BLaER1 treated with 17β-estradiol and CSF1 and Interleukin-3, amounts not matched to agents 10 nM and 100 nM (cell line): Measurements from ENCODE around the gene UBAC2.
A peak's percentile ranks its signal among the peaks of the same experiment; 100 is the strongest.
"Not testable (repeated sequence)": the region's sequence is repeated elsewhere in the genome, so short reads cannot be mapped to it uniquely, and the experiment has no call there.

ENCODE experiments used
- H3K27ac ChIP-seq, 11 experiments: shearing (Covaris generic); formaldehyde crosslinking; 2 replicates each; pipeline ENCODE4 v1.8.1; 2022
- H3K27me3 ChIP-seq, 11 experiments: shearing (Covaris generic); formaldehyde crosslinking; 2 replicates each; pipeline ENCODE4 v1.8.1; 2022
- H3K36me3 ChIP-seq, 11 experiments: shearing (Covaris generic); formaldehyde crosslinking; 2 replicates each; pipeline ENCODE4 v1.8.1; 2022
- H3K4me1 ChIP-seq, 10 experiments: shearing (Covaris generic); formaldehyde crosslinking; 2 replicates each; pipeline ENCODE4 v1.8.1; 2022
- H3K4me2 ChIP-seq, 11 experiments: shearing (Covaris generic); formaldehyde crosslinking; 2 replicates each; pipeline ENCODE4 v1.8.1; 2022
- H3K4me3 ChIP-seq, 10 experiments: shearing (Covaris generic); formaldehyde crosslinking; 2 replicates each; pipeline ENCODE4 v1.8.1; 2022
- H3K9ac ChIP-seq, 11 experiments: shearing (Covaris generic); formaldehyde crosslinking; 2 replicates each; pipeline ENCODE4 v1.8.1; 2022
- H3K9me3 ChIP-seq, 11 experiments: shearing (Covaris generic); formaldehyde crosslinking; replicated peaks in 1 of 11; 2 replicates each; pipeline ENCODE4 v1.8.1; 2022
- H4K20me1 ChIP-seq, 11 experiments: shearing (Covaris generic); formaldehyde crosslinking; 2 replicates each; pipeline ENCODE4 v1.8.1; 2022
- Cebpa-rat ChIP-seq, 11 experiments: shearing (Covaris generic); IDR thresholded peaks; 2 replicates each; pipeline ENCODE4 v1.8.1; 2022

The UBAC2 gene

GRCh38 chr13:99205621-99206220 is 5.1 kb downstream of the UBAC2 start:
- Histone ChIP-seq H3K9ac (peak overlapping the region in 3 of 11 experiments; percentile 32 to 58 (median 53); a peak in 1 of 22 replicates), H3K27me3 (no peaks in the 10 kb centered on the region), H3K27ac (peak overlapping the region in 6 of 11 experiments; percentile 1 to 99 (median 14); a peak in 5 of 22 replicates), H3K4me1 (peaks cover 49 to 67% (median 56%) of the 10 kb centered on the region in 10 experiments), H4K20me1 (peaks cover 45 to 91% (median 82%) of the 10 kb centered on the region in 11 experiments; a peak in 21 of 22 replicates), H3K4me2 (peak overlapping the region in 9 of 11 experiments; percentile 72 to 94 (median 87); a peak in 15 of 22 replicates), H3K36me3 (peaks cover 21 to 72% (median 52%) of the 10 kb centered on the region in 11 experiments), H3K9me3 (no peaks in the 10 kb centered on the region), H3K4me3 (no peak overlapping the region)
- TF ChIP-seq Cebpa-rat (IDR thresholded peaks at IDR 0.05), result no peak

GRCh38 chr13:99206226-99206625 is 5.6 kb downstream of the UBAC2 start:
- Histone ChIP-seq H3K9me3 (no peaks in the 10 kb centered on the region), H3K27ac (peak overlapping the region in 2 of 11 experiments; percentile 4 to 99; a peak in 2 of 22 replicates), H3K4me1 (peaks cover 49 to 67% (median 56%) of the 10 kb centered on the region in 10 experiments), H3K27me3 (no peaks in the 10 kb centered on the region), H3K9ac (no peak overlapping the region), H4K20me1 (peaks cover 46 to 96% (median 87%) of the 10 kb centered on the region in 11 experiments; a peak in 21 of 22 replicates), H3K36me3 (peaks cover 21 to 77% (median 57%) of the 10 kb centered on the region in 11 experiments), H3K4me2 (peak overlapping the region in 2 of 11 experiments; percentile 1 to 87; a peak in 2 of 22 replicates), H3K4me3 (no peak overlapping the region)
- no peak for TF ChIP-seq Cebpa-rat (IDR thresholded peaks at IDR 0.05)

- H3K27ac ChIP-seq, result peak overlapping the region in 2 of 11 experiments; percentile 11 to 99; a peak in 2 of 22 replicates
- H3K9ac ChIP-seq, result no peak overlapping the region
- peaks cover 52 to 100% (median 93%) of the 10 kb centered on the region in 11 experiments for H4K20me1 ChIP-seq
- H3K4me2 ChIP-seq, result peak overlapping the region in 2 of 11 experiments; percentile 15 to 21; a peak in 3 of 22 replicates
- peaks cover 47 to 70% (median 52%) of the 10 kb centered on the region in 10 experiments for H3K4me1 ChIP-seq
- H3K4me3 ChIP-seq, result no peak overlapping the region
- no peak for TF ChIP-seq Cebpa-rat (IDR thresholded peaks at IDR 0.05)
- H3K27me3 ChIP-seq, result no peaks in the 10 kb centered on the region
- no peaks in the 10 kb centered on the region for H3K9me3 ChIP-seq
- peaks cover 26 to 83% (median 63%) of the 10 kb centered on the region in 11 experiments for H3K36me3 ChIP-seq
These were observed 6.2 kb downstream of the UBAC2 start for GRCh38 chr13:99206873-99207272.

- TF ChIP-seq Cebpa-rat (IDR thresholded peaks at IDR 0.05), result no peak
- H3K4me1 ChIP-seq, result peaks cover 41 to 65% (median 46%) of the 10 kb centered on the region in 10 experiments
- peaks cover 58 to 100% (median 95%) of the 10 kb centered on the region in 11 experiments for H4K20me1 ChIP-seq
- no peak overlapping the region for H3K9ac ChIP-seq
- H3K27me3 ChIP-seq, result no peaks in the 10 kb centered on the region
- no peaks in the 10 kb centered on the region for H3K9me3 ChIP-seq
- peak overlapping the region in 1 of 11 experiments; percentile 11; a peak in 1 of 22 replicates for H3K27ac ChIP-seq
- H3K4me2 ChIP-seq, result peak overlapping the region in 1 of 11 experiments; percentile 15; a peak in 1 of 22 replicates
- no peak overlapping the region for H3K4me3 ChIP-seq
- H3K36me3 ChIP-seq, result peaks cover 26 to 90% (median 67%) of the 10 kb centered on the region in 11 experiments
These were observed 6.9 kb downstream of the UBAC2 start for GRCh38 chr13:99207511-99207910.

GRCh38 chr13:99208185-99208584 is 7.5 kb downstream of the UBAC2 start:
- H4K20me1 ChIP-seq, result peaks cover 58 to 100% (median 93%) of the 10 kb centered on the region in 11 experiments

GRCh38 chr13:99208845-99209527 is 8.3 kb downstream of the UBAC2 start:
- H3K4me3 ChIP-seq, result no peak overlapping the region
- H3K4me2 ChIP-seq, result peak overlapping the region in 2 of 11 experiments; percentile 3 to 11; a peak in 1 of 22 replicates

More at GRCh38 chr13:99208185-99208584, 7.5 kb downstream of the UBAC2 start:
- TF ChIP-seq Cebpa-rat (IDR thresholded peaks at IDR 0.05), result no peak
- H3K36me3 ChIP-seq, result peaks cover 26 to 92% (median 68%) of the 10 kb centered on the region in 11 experiments
- H3K4me3 ChIP-seq, result no peak overlapping the region
- no peak overlapping the region; a peak in 1 of 22 replicates for H3K27ac ChIP-seq
- H3K4me2 ChIP-seq, result no peak overlapping the region
- H3K9ac ChIP-seq, result peak overlapping the region in 1 of 11 experiments; percentile 9; a peak in 1 of 22 replicates
- H3K4me1 ChIP-seq, result peaks cover 35 to 58% (median 39%) of the 10 kb centered on the region in 10 experiments
- H3K9me3 ChIP-seq, result no peaks in the 10 kb centered on the region
- no peaks in the 10 kb centered on the region for H3K27me3 ChIP-seq

GRCh38 chr13:99210627-99211026 is 10.0 kb downstream of the UBAC2 start:
- H4K20me1 ChIP-seq, result peaks cover 40 to 100% (median 87%) of the 10 kb centered on the region in 11 experiments

More at GRCh38 chr13:99208845-99209527, 8.3 kb downstream of the UBAC2 start:
- H3K27ac ChIP-seq, result peak overlapping the region in 7 of 11 experiments; percentile 3 to 29 (median 11); a peak in 8 of 22 replicates
- H3K9ac ChIP-seq, result 0 out of 22 replicates have a peak overlapping the region, but pooled peaks of 1 of the 11 experiments have one; percentile 1
- H3K36me3 ChIP-seq, result peaks cover 26 to 91% (median 72%) of the 10 kb centered on the region in 11 experiments
- no peaks in the 10 kb centered on the region for H3K27me3 ChIP-seq
- peaks cover 31 to 54% (median 35%) of the 10 kb centered on the region in 10 experiments for H3K4me1 ChIP-seq
- no peaks in the 10 kb centered on the region for H3K9me3 ChIP-seq
- H4K20me1 ChIP-seq, result peaks cover 53 to 100% (median 93%) of the 10 kb centered on the region in 11 experiments
- no peak for TF ChIP-seq Cebpa-rat (IDR thresholded peaks at IDR 0.05)

GRCh38 chr13:99211421-99212035 is 10.9 kb downstream of the UBAC2 start:
- H4K20me1 ChIP-seq, result peaks cover 31 to 100% (median 78%) of the 10 kb centered on the region in 11 experiments
- no peak for TF ChIP-seq Cebpa-rat (IDR thresholded peaks at IDR 0.05)

More at GRCh38 chr13:99210627-99211026, 10.0 kb downstream of the UBAC2 start:
- H3K9me3 ChIP-seq, H3K4me3 ChIP-seq, H3K4me2 ChIP-seq, H3K27ac ChIP-seq, H3K27me3 ChIP-seq, H3K9ac ChIP-seq: not testable (repeated sequence)
- H3K36me3 ChIP-seq, result peaks cover 29 to 94% (median 73%) of the 10 kb centered on the region in 11 experiments
- peaks cover 23 to 47% (median 29%) of the 10 kb centered on the region in 10 experiments for H3K4me1 ChIP-seq

More at GRCh38 chr13:99211421-99212035, 10.9 kb downstream of the UBAC2 start:
- H3K36me3 ChIP-seq, result peaks cover 21 to 93% (median 73%) of the 10 kb centered on the region in 11 experiments
- no peak overlapping the region for H3K27ac ChIP-seq
- H3K9ac ChIP-seq, result no peak overlapping the region
- no peak overlapping the region for H3K4me2 ChIP-seq
- peaks cover 18 to 39% (median 24%) of the 10 kb centered on the region in 10 experiments for H3K4me1 ChIP-seq
- no peak overlapping the region for H3K4me3 ChIP-seq
- H3K27me3 ChIP-seq, result no peaks in the 10 kb centered on the region
- H3K9me3 ChIP-seq, result peaks cover 0 to 11% (median 0%) of the 10 kb centered on the region in 11 experiments; a peak in 5 of 22 replicates
